Measurements from ENCODE around the gene SLC12A2.

Gene SLC12A2

GRCh38 chr5:128083033-128083810 lies at the start of gene SLC12A2:
TSS of gene SLC12A2 (plus strand) at chr5:128083766. CDS start at chr5:128083955, 189 bp downstream.
- DNase-seq: peak; percentile 90

GRCh38 chr5:128035689-128036088 lies 47.9 kb upstream of the SLC12A2 start:
- no peak for DNase-seq

GRCh38 chr5:128036950-128037349 lies 46.6 kb upstream of the SLC12A2 start:
- no peak for DNase-seq

GRCh38 chr5:128038643-128039042 lies 44.9 kb upstream of the SLC12A2 start:
- DNase-seq: no peak

GRCh38 chr5:128040927-128041326 lies 42.6 kb upstream of the SLC12A2 start:
- no peak for DNase-seq

DNA sequence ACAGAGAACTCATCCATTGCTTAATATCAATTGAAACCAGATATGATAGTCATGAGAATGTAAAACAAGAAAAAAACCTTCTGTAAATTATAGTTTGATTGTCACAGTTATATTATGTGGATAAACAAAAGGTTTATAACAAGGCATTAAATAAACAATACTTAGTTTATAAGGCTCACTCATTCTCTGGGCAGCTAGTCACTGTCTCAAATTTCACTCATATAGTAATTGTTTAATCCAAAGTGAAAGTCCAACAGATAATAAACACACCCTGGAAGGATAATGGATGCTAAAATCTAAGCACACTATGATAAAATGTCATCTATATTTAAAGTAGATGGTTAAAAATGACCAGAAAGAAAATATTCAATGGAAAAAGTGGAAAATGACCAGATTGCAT lies 30.8 kb upstream of the SLC12A2 start:
- no peak for DNase-seq

GRCh38 chr5:128053291-128053954 lies 30.1 kb upstream of the SLC12A2 start:
- no peak for DNase-seq

GRCh38 chr5:128060644-128061385 lies 22.8 kb upstream of the SLC12A2 start:
- no peak for DNase-seq

- DNase-seq: no peak
Observed at GRCh38 chr5:128062172-128062746, 21.3 kb upstream of the SLC12A2 start.

- no peak for DNase-seq
Observed at GRCh38 chr5:128074171-128074570, 9.4 kb upstream of the SLC12A2 start.

DNA sequence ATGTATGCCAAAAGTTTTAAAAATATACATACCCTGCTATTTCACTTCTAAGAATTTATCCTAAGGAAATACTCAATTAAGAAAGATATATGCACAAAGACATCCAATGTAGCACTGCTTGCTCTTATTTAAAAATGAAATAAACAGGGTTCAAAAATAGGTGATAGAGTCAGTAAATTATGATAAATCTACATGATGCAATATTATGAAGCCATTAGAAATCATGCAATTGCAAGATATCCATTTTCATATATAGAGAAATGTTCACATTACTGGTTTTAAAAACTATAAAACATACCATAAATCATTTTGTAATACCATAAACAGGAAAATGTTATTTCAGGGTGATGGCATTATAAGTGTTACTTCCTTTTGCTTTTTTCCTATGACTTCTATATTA lies 8.6 kb upstream of the SLC12A2 start:
- DNase-seq: no peak

DNA sequence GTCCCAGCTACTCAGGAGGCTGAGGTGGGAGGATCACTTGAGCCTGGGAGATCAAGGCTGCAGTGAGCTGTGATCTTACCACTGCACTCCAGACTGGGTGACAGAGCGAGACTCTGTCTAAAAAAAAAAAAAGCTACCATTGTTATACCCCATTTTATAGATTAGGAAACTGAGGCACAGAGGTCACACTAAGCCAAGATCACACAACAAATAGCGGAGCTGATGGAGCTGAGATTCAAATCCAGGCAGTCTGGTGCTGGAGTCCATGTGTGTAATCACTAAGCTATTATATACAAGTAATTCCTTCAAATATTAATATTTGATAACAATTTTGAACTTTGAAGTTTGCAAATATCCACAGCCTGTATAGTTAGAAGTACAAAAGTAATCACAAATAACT lies 6.0 kb upstream of the SLC12A2 start:
- DNase-seq: no peak

GRCh38 chr5:128081111-128081851 lies 2.3 kb upstream of the SLC12A2 start:
- DNase-seq: no peak

GRCh38 chr5:128082551-128083032 lies 974 bp upstream of the SLC12A2 start:
- no peak for DNase-seq

DNA sequence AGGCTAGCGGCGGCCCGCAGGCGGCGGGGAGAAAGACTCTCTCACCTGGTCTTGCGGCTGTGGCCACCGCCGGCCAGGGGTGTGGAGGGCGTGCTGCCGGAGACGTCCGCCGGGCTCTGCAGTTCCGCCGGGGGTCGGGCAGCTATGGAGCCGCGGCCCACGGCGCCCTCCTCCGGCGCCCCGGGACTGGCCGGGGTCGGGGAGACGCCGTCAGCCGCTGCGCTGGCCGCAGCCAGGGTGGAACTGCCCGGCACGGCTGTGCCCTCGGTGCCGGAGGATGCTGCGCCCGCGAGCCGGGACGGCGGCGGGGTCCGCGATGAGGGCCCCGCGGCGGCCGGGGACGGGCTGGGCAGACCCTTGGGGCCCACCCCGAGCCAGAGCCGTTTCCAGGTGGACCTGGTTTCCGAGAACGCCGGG lies 253 bp downstream of the SLC12A2 start:
- no peak for DNase-seq

DNA sequence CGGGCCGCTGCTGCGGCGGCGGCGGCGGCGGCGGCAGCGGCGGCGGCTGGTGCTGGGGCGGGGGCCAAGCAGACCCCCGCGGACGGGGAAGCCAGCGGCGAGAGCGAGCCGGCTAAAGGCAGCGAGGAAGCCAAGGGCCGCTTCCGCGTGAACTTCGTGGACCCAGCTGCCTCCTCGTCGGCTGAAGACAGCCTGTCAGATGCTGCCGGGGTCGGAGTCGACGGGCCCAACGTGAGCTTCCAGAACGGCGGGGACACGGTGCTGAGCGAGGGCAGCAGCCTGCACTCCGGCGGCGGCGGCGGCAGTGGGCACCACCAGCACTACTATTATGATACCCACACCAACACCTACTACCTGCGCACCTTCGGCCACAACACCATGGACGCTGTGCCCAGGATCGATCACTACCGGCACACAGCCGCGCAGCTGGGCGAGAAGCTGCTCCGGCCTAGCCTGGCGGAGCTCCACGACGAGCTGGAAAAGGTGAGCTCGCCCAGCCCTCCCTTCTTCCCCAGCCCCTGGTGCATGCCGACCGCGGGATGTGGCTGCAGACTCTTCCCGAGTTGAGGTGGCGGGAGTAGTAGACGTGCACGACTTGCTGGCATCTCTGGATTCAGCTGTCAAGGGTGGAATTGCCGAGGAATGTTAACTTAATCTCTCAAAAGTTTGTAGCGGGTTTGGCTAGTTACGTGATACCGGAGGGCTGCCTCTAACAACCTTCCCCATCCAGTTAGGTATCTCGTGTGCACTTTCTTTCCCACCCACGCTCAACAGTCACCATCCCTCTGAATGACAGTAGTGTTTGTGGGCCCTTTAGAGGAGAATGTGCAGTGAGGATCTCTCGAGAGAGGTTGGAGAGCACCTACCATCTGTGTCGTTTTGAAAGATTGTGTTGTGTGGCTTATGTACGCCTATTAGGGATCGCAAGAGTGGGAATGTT lies 932 bp downstream of the SLC12A2 start:
- DNase-seq: peak; percentile 59

DNA sequence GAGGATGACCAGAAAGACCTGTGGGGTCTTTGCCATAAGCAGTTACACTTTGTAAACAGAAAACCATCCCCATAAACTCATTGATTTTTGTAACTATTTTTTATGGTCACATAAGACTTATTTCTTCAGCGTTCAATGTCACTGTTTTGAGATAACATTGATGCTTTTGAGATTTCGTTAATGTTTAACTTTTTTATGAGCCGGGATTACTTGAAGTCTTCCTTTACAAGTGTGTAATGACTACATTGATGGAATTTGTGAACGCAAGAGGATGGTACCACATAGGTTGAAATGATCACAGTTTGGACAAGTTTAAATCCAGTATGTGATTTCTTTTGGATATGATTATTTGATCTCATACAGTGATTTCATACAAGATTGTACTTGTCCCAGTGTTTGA lies 1.8 kb downstream of the SLC12A2 start:
- no peak for DNase-seq

GRCh38 chr5:128091579-128091978 lies 8.0 kb downstream of the SLC12A2 start:
- DNase-seq: no peak

GRCh38 chr5:128092144-128092543 lies 8.6 kb downstream of the SLC12A2 start:
- no peak for DNase-seq

- DNase-seq: no peak
Observed at GRCh38 chr5:128093368-128093767, 9.8 kb downstream of the SLC12A2 start.

DNA sequence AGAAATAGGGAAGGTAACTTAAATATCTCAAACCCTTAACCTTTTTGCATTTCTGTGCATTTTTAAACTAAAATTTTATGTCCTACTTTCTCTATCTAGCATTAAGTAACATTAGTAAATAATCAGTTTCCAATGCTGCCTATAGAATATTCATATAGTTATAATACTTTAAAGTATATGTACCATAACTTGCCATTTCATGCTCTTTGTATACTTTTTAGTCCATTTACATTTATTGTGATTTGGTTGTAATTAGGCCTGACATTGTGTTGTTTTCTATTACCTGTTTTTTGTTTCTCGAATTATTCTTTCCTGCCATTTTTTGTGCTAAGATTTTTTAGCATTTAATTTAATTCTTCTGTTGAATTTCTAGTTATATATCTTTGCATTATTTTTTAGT lies 13.7 kb downstream of the SLC12A2 start:
- no peak for DNase-seq

Measured in stimulated activated CD4-positive, alpha-beta T cell treated with anti-CD3 and anti-CD28 coated beads, Interleukin-1b, Interleukin-23, amount 100 ng/mL, for 48 hours (primary cell).